HG03342 (cell line): ENCODE measurements around the gene DNAJC4.

ENCODE experiments used
- ATAC-seq: cut with Tn5 transposase; IDR thresholded peaks from one replicate; pipeline ENCODE4 v1.9.1; 2021; ENCODE audit warnings: mild to moderate bottlenecking, moderate library complexity; ENCODE audit not compliant: unreplicated experiment

DNAJC4 gene

GRCh38 chr11:64255135-64256128 is 25.1 kb downstream of the DNAJC4 start:
- no peak for ATAC-seq

- no peak for ATAC-seq
Observed at GRCh38 chr11:64256300-64256699, 26.0 kb downstream of the DNAJC4 start.

GRCh38 chr11:64258356-64258755 is 28.0 kb downstream of the DNAJC4 start:
- ATAC-seq, result no peak

- no peak for ATAC-seq
Observed at GRCh38 chr11:64258946-64259532, 28.7 kb downstream of the DNAJC4 start.

- no peak for ATAC-seq
Observed at GRCh38 chr11:64259533-64260067, 29.3 kb downstream of the DNAJC4 start.

GRCh38 chr11:64260147-64260708 is 29.9 kb downstream of the DNAJC4 start:
- ATAC-seq, result no peak

GRCh38 chr11:64261556-64262080 is 31.3 kb downstream of the DNAJC4 start:
- ATAC-seq, result no peak

- no peak for ATAC-seq
Observed at GRCh38 chr11:64262271-64263002, 32.1 kb downstream of the DNAJC4 start.

GRCh38 chr11:64263021-64263946 is 32.9 kb downstream of the DNAJC4 start:
- ATAC-seq, result no peak

- ATAC-seq, result no peak
Observed at GRCh38 chr11:64263947-64264317, 33.6 kb downstream of the DNAJC4 start.

GRCh38 chr11:64264371-64264852 is 34.1 kb downstream of the DNAJC4 start:
- no peak for ATAC-seq

GRCh38 chr11:64265176-64266160 is 35.1 kb downstream of the DNAJC4 start:
- no peak for ATAC-seq

GRCh38 chr11:64266339-64266738 is 36.0 kb downstream of the DNAJC4 start:
- no peak for ATAC-seq

GRCh38 chr11:64267207-64267945 is 37.0 kb downstream of the DNAJC4 start:
- ATAC-seq, result no peak

- no peak for ATAC-seq
Observed at GRCh38 chr11:64268025-64268892, 37.9 kb downstream of the DNAJC4 start.

- ATAC-seq, result peak; percentile 15
Observed at GRCh38 chr11:64268893-64269539, 38.7 kb downstream of the DNAJC4 start.
